ENCODE data around the gene OR10H4. TPM values are rescaled to one million over a fixed set of nuclear protein-coding genes. Genes with fewer than 3 reads are reported as not detected.
"Not testable (repeated sequence)": the region's sequence is repeated elsewhere in the genome, so short reads cannot be mapped to it uniquely, and the experiment has no call there.

Gene OR10H4
- total RNA-seq, 3 donors from 2014 or later: not detected

DNA sequence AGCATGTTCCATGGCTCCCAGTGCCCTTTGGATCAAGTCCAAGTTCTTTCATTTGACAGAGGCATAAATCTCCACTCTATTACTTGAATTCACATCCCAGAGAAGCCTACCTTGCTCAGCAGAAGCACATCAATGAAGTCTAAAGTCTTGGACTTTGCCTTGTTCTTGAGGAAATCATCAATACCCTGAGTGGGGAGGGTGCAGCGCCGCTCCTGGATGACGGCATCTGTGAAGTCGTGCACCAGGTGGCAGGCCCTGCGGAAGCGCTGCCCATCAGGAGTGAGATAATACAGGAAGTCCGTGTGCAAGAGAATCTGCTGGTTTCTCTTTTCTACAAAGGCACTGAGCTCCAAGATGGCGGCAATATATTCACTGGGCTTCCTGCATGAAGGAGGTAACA lies 25.1 kb upstream of the OR10H4 start:
- Histone ChIP-seq H3K36me3 (ENCODE audit: low read depth) (no peaks in the 10 kb centered on the region), H3K9me3 (no peaks in the 10 kb centered on the region), H3K4me3 (no peak overlapping the region), H3K4me1 (ENCODE audit: low read depth) (peaks cover 11% of the 10 kb centered on the region)
- peak; percentile 92 for ATAC-seq
- peak; percentile 72 to 86 (median 74) for DNase-seq
- TF ChIP-seq, protein P1, sequence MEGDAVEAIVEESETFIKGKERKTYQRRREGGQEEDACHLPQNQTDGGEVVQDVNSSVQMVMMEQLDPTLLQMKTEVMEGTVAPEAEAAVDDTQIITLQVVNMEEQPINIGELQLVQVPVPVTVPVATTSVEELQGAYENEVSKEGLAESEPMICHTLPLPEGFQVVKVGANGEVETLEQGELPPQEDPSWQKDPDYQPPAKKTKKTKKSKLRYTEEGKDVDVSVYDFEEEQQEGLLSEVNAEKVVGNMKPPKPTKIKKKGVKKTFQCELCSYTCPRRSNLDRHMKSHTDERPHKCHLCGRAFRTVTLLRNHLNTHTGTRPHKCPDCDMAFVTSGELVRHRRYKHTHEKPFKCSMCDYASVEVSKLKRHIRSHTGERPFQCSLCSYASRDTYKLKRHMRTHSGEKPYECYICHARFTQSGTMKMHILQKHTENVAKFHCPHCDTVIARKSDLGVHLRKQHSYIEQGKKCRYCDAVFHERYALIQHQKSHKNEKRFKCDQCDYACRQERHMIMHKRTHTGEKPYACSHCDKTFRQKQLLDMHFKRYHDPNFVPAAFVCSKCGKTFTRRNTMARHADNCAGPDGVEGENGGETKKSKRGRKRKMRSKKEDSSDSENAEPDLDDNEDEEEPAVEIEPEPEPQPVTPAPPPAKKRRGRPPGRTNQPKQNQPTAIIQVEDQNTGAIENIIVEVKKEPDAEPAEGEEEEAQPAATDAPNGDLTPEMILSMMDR (IDR thresholded peaks at IDR 0.05): no peak
- intact Hi-C loops (cut with DNase I, micrococcal nuclease): no loop called here

DNA sequence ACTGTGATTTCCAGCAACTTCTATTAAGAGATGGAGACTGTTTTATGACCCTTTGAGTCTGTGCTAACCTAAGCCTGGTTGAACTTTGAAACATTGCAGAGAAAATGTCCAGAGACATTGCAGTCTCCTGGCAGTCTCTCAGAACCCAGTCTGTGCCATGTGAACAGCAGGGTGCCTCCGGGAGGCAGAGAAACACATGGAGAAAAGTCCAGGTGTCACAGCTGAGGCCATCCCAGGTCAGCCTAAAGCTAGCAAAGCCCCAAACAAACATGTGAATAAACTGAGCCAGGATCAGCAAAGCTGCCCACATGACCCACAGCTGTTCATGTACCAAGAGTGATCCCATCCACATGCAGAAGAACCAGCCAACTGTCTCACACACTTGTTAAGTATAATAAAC lies 22.3 kb upstream of the OR10H4 start:
- no peaks in the 10 kb centered on the region for H3K9me3 ChIP-seq
- intact Hi-C loops (cut with DNase I, micrococcal nuclease): no loop called here
- H3K4me1 ChIP-seq (ENCODE audit: low read depth): peaks cover 11% of the 10 kb centered on the region
- DNase-seq (peak in 1 of 3 donors; percentile 36), ATAC-seq (peak; percentile 52)
- TF ChIP-seq, protein P1 (IDR thresholded peaks at IDR 0.05): no peak
- no peaks in the 10 kb centered on the region for H3K36me3 ChIP-seq (ENCODE audit: low read depth)
- no peak overlapping the region for H3K4me3 ChIP-seq

DNA sequence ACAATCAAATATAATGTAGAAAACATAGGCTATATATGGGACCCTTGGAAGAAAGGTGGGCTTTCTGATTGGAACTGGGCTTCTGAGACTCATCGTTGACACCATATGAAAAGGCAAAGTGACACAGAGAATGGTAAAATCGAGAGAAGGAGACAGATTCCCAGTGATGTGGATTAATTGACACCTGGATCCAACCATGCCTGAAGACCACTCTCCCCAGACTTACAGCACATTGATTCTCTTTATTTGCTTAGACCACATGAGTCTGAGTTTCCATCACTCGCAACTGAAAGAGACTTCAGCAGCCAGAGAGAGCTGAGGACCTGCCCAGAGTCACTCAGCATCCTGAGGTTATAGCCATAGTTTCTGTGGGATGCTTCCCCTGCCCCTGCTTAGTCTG lies 20.5 kb upstream of the OR10H4 start:
- Histone ChIP-seq H3K4me1 (ENCODE audit: low read depth) (peaks cover 11% of the 10 kb centered on the region), H3K4me3 (no peak overlapping the region), H3K9me3 (no peaks in the 10 kb centered on the region), H3K36me3 (ENCODE audit: low read depth) (no peaks in the 10 kb centered on the region)
- intact Hi-C loops (cut with DNase I, micrococcal nuclease): no loop called here
- DNase-seq (no peak), ATAC-seq (no peak)
- TF ChIP-seq, protein P1 (IDR thresholded peaks at IDR 0.05): no peak

DNA sequence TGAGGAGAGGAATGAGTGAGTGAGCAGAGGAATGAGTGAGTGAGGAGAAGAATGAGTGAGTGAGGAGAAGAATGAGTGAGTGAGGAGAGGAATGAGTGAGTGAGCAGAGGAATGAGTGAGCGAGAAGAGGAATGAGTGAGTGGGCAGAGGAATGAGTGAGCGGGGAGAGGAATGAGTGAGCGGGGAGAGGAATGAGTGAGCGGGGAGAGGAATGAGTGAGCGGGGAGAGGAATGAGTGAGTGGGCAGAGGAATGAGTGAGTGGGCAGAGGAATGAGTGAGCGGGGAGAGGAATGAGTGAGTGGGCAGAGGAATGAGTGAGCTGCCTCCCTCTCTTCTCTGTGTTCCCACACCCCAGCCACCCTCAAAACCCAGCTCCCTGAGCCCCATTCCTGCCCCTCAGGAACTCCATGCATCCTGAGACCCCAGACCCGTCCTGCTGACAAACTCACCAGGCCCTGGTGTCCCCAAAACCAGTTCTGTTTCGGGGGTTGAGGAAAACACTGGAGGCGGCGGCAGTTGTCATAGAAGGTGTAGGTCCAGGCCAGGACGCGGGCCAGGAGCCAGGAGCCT lies 15.0 kb upstream of the OR10H4 start:
- H3K4me1 ChIP-seq (ENCODE audit: low read depth); intact Hi-C loops (cut with DNase I, micrococcal nuclease); ATAC-seq; DNase-seq; H3K4me3 ChIP-seq; H3K36me3 ChIP-seq (ENCODE audit: low read depth); H3K9me3 ChIP-seq: not testable (repeated sequence)

DNA sequence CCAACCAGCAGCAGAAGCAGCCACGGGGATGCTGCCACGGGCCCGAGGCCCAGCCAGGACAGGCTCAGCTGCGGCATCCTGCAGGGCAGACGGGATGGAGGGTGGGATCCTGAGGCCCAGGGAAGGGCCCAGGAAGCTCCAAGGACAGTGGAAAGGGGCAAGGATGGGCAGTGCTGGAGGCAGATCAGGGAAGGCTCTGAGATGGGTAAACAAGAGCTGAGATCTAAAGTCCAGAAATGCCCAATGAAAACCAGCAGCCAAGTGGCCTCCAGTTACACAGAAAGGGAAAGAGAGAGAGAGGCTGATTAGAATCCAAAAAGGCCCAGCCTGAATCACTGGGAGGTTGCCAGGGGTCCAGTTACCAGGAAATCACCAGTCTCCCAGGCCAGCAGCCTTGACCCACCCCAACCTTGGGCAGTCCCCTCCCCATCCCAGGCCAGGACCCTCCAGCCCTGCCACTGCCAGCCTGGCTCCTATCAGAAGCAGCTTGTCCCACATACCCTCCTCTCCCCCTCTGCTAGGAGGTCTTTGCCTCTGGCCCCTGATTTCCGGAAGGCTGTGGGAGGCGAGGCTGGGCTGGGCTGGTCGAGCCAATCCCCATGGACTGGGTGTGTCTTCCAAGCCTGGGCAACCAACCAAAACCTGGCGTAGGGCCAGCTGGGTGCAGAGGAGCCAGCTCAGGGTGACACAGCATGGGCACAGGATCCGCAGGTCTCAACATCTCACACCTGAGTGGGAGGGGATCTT lies 14.3 kb upstream of the OR10H4 start, which contains the start of gene CYP4F11:
TSS of gene CYP4F11 (minus strand) at position 198 of the 747 bp plus-strand sequence. CDS start at position 77, 121 bp downstream.
- ATAC-seq: peak; percentile 96
- Histone ChIP-seq H3K36me3 (ENCODE audit: low read depth) (no peaks in the 10 kb centered on the region), H3K4me3 (no peak within 1 kb of the TSS), H3K4me1 (ENCODE audit: low read depth) (no peaks in the 10 kb centered on the region), H3K9me3 (no peaks in the 10 kb centered on the region)
- peak; percentile 88 to 90 (median 89) for DNase-seq
- intact Hi-C loops (cut with DNase I, micrococcal nuclease): no loop called here
- TF ChIP-seq, protein P1 (IDR thresholded peaks at IDR 0.05): no peak

DNA sequence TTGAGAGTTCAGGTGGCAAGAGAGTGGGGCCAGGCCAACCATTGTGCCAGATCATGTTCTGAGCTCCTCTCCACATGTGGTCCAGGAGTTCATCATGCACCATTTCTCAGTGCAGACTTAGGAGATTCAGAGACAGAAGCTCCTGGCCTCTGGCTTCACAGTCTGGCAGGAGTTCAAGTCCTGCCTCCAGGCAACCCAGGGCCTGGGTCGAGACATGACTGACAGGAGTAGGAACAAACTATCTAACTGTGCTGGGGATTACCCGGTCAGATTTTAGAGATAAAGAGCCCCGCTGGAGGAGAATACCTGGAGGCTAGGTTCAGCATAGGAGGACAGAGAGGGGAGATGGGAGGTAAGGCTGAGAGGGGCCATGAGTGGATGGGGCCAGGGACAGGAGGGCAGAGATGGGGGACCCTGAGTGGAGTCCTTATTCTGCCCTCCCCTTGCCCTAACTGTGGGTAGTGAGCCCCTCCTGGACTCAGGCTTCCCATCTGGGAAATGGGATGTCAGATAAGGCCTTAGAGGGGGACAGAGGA lies 13.6 kb upstream of the OR10H4 start:
- no peak overlapping the region for H3K4me3 ChIP-seq
- DNase-seq (no peak), ATAC-seq (peak; percentile 25)
- no peaks in the 10 kb centered on the region for H3K36me3 ChIP-seq (ENCODE audit: low read depth)
- TF ChIP-seq, protein P1 (IDR thresholded peaks at IDR 0.05): no peak
- no peaks in the 10 kb centered on the region for H3K4me1 ChIP-seq (ENCODE audit: low read depth)
- intact Hi-C loops (cut with DNase I, micrococcal nuclease): no loop called here
- H3K9me3 ChIP-seq: no peaks in the 10 kb centered on the region
